GM12872 (cell line): Measurements from ENCODE around the gene SELENOF.

Experiments used
- CTCF ChIP-seq: IDR thresholded peaks from 3 replicates; pipeline ENCODE4 v1.5.1; 2011; ENCODE audit warnings: low read depth, mild to moderate bottlenecking, low read length, moderate library complexity; ENCODE audit not compliant: insufficient read depth

SELENOF gene

GRCh38 chr1:86906419-86906818 lies 7.5 kb downstream of the SELENOF start:
- TF ChIP-seq CTCF = no peak

GRCh38 chr1:86905875-86906274 lies 8.1 kb downstream of the SELENOF start:
- no peak for TF ChIP-seq CTCF

- no peak for TF ChIP-seq CTCF
These were observed 25.6 kb downstream of the SELENOF start for GRCh38 chr1:86888327-86888726.

GRCh38 chr1:86887479-86888162 lies 26.3 kb downstream of the SELENOF start:
- no peak for TF ChIP-seq CTCF

- no peak for TF ChIP-seq CTCF
These were observed 38.2 kb downstream of the SELENOF start for GRCh38 chr1:86875722-86876121.

GRCh38 chr1:86872086-86872485 lies 41.8 kb downstream of the SELENOF start:
- no peak for TF ChIP-seq CTCF

GRCh38 chr1:86871001-86871400 lies 42.9 kb downstream of the SELENOF start:
- TF ChIP-seq CTCF = no peak
